Measurements from ENCODE around the gene C19orf38.
"Not testable (repeated sequence)": the region's sequence is repeated elsewhere in the genome, so short reads cannot be mapped to it uniquely, and the experiment has no call there.

Gene C19orf38

GRCh38 chr19:10874024-10874423, 25.8 kb downstream of the C19orf38 start:
- TF ChIP-seq CTCF (IDR thresholded peaks at IDR 0.05; ENCODE audit: extremely low read depth, insufficient read depth, missing control alignments), result no peak
- in situ Hi-C loops (cut with MboI; ENCODE audit: low pct_unique_long_range_greater_than_20kb, low sequenced_read_pairs, unreplicated experiment), result no loop called here
- no peak for DNase-seq (ENCODE audit: low spot score)

GRCh38 chr19:10876459-10877240, 28.4 kb downstream of the C19orf38 start:
- DNase-seq (ENCODE audit: low spot score), result peak; percentile 77
- TF ChIP-seq CTCF (IDR thresholded peaks at IDR 0.05; ENCODE audit: extremely low read depth, insufficient read depth, missing control alignments), result no peak
- in situ Hi-C loops (cut with MboI; ENCODE audit: low pct_unique_long_range_greater_than_20kb, low sequenced_read_pairs, unreplicated experiment), result no loop called here

- in situ Hi-C loops (cut with MboI; ENCODE audit: low pct_unique_long_range_greater_than_20kb, low sequenced_read_pairs, unreplicated experiment); DNase-seq (ENCODE audit: low spot score): not testable (repeated sequence)
Measured at GRCh38 chr19:10877608-10878007, 29.4 kb downstream of the C19orf38 start.

GRCh38 chr19:10878253-10878652, 30.0 kb downstream of the C19orf38 start:
- TF ChIP-seq CTCF (IDR thresholded peaks at IDR 0.05; ENCODE audit: extremely low read depth, insufficient read depth, missing control alignments), result no peak
- in situ Hi-C loops (cut with MboI; ENCODE audit: low pct_unique_long_range_greater_than_20kb, low sequenced_read_pairs, unreplicated experiment), result no loop called here
- DNase-seq (ENCODE audit: low spot score), result peak; percentile 18

- TF ChIP-seq CTCF (IDR thresholded peaks at IDR 0.05; ENCODE audit: extremely low read depth, insufficient read depth, missing control alignments), result no peak
- no peak for DNase-seq (ENCODE audit: low spot score)
- in situ Hi-C loops (cut with MboI; ENCODE audit: low pct_unique_long_range_greater_than_20kb, low sequenced_read_pairs, unreplicated experiment), result no loop called here
Measured at GRCh38 chr19:10881403-10882107, 33.3 kb downstream of the C19orf38 start.

GRCh38 chr19:10882108-10882457, 33.9 kb downstream of the C19orf38 start:
- DNase-seq (ENCODE audit: low spot score), result no peak
- no peak for TF ChIP-seq CTCF (IDR thresholded peaks at IDR 0.05; ENCODE audit: extremely low read depth, insufficient read depth, missing control alignments)
- in situ Hi-C loops (cut with MboI; ENCODE audit: low pct_unique_long_range_greater_than_20kb, low sequenced_read_pairs, unreplicated experiment), result no loop called here

GRCh38 chr19:10884274-10884673, 36.1 kb downstream of the C19orf38 start:
- no peak for TF ChIP-seq CTCF (IDR thresholded peaks at IDR 0.05; ENCODE audit: extremely low read depth, insufficient read depth, missing control alignments)
- in situ Hi-C loops (cut with MboI; ENCODE audit: low pct_unique_long_range_greater_than_20kb, low sequenced_read_pairs, unreplicated experiment), result no loop called here
- DNase-seq (ENCODE audit: low spot score), result no peak

All from GM13977 (cell line).